Measurements from ENCODE around the gene RND3.

- TF ChIP-seq CTCF (conservative IDR thresholded peaks at IDR 0.05 in 1 of 2, IDR thresholded peaks at IDR 0.05 in 1 of 2; ENCODE audit: extremely low read depth in 1 of 2, insufficient read depth in 1 of 2, low read depth in 1 of 2, low read length in 2 of 2) (no peak), EZH2 (IDR thresholded peaks at IDR 0.05; ENCODE audit: borderline replicate concordance, low read length) (no peak)
These were observed 21.5 kb downstream of the RND3 start for GRCh38 chr2:150465703-150466569.
